ENCODE data around the gene PKP3. TPM values are rescaled to one million over a fixed set of nuclear protein-coding genes. Genes with fewer than 3 reads are reported as not detected.
A peak's percentile ranks its signal among the peaks of the same experiment; 100 is the strongest.

The PKP3 gene
- total and polyA plus RNA-seq, 12 donors = 0.13 to 3.0 (median 0.72) TPM

DNA sequence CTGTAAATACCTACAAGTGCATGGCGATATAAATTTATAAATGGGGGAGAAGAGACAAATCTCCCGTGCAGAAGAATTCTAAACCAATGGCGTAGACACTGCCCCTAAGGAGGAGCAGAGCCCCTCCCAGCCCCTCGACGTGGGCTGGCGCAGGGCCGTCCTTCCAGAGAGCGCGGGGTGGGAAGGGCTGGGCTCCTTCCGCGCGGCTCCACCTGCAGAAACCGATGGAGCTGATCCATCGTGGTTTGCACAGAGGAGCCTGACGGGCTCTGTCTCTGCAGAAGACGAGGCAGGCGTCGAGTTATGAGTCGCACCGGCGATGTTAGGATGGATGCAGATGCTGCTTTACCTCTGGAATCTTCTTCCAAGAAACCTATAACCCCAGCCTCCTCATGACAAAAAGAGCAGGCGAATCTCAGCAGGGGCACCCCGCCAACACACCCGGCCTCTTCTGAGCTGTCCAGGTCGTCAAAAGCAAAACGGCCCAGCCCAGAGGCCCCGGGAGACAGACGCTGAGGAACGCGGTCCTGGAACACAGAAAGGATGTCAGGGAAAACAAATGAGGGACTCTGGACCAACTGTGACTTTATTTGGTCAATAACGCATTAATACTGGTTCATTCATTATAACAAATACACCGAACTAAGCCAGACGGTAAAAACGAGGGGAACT lies 35.7 kb upstream of the PKP3 start:
- H3K27ac ChIP-seq = no peak overlapping the region
- ATAC-seq = no peak

DNA sequence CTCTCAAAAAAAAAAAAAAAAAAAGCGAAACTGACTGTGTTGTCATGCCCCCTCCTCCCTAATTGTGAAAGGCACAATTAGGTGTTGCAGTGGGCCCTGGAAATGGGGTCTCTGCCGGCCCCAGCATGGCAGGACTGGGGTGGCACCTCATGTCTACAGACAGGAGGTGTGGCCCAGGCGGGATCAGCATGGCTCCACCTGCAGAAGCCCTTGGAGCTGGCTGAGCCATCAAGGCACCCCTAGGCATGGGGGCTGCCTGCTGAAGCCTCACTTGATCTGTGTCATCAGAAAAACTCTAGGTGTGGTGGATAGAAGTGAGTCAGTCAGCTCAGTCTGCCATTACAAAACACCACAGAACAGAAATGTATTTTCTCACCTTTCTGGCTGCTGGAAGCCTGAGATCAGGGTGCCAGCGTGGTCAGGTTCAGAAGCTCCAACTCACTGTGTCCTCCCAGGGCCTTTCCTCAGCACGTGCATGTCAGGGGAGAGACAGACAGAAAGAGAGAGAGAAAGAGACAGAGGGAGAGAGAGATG lies 34.8 kb upstream of the PKP3 start:
- H3K4me1 ChIP-seq = peaks cover 5 to 19% (median 14%) of the 10 kb centered on the region in 9 donors
- intact Hi-C loops (cut with DNase I) = loop anchor here in 8 of 10 donors (5.0 to 10.0 kb wide), 8 partner anchors 52 to 162 kb away; partner anchors contain the start of genes BET1L (in 4 of the 8), RIC8A (in 4 of the 8) and IFITM2 (in 2 of the 8)

More for the DNA sequence above, 35.7 kb upstream of the PKP3 start:
- DNase-seq = no peak
- H3K4me3 ChIP-seq = no peak overlapping the region
- H3K27me3 ChIP-seq = no peaks in the 10 kb centered on the region
- intact Hi-C loops (cut with DNase I) = loop anchor here in 8 of 10 donors (5.0 to 10.0 kb wide), 8 partner anchors 51 to 161 kb away; partner anchors contain the start of genes BET1L (in 4 of the 8), RIC8A (in 4 of the 8) and IFITM2 (in 2 of the 8)
- TF ChIP-seq, protein P1, sequence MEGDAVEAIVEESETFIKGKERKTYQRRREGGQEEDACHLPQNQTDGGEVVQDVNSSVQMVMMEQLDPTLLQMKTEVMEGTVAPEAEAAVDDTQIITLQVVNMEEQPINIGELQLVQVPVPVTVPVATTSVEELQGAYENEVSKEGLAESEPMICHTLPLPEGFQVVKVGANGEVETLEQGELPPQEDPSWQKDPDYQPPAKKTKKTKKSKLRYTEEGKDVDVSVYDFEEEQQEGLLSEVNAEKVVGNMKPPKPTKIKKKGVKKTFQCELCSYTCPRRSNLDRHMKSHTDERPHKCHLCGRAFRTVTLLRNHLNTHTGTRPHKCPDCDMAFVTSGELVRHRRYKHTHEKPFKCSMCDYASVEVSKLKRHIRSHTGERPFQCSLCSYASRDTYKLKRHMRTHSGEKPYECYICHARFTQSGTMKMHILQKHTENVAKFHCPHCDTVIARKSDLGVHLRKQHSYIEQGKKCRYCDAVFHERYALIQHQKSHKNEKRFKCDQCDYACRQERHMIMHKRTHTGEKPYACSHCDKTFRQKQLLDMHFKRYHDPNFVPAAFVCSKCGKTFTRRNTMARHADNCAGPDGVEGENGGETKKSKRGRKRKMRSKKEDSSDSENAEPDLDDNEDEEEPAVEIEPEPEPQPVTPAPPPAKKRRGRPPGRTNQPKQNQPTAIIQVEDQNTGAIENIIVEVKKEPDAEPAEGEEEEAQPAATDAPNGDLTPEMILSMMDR (IDR thresholded peaks at IDR 0.05) = no peak
- H3K4me1 ChIP-seq = peaks cover 5 to 29% (median 24%) of the 10 kb centered on the region in 9 donors
- H3K9me3 ChIP-seq = peaks cover 0 to 16% (median 0%) of the 10 kb centered on the region in 11 donors
- 58 to 68% methylated on average over 34 of the region's 34 CpGs for whole genome bisulfite sequencing, 2 donors
- H3K36me3 ChIP-seq = no peaks in the 10 kb centered on the region

DNA sequence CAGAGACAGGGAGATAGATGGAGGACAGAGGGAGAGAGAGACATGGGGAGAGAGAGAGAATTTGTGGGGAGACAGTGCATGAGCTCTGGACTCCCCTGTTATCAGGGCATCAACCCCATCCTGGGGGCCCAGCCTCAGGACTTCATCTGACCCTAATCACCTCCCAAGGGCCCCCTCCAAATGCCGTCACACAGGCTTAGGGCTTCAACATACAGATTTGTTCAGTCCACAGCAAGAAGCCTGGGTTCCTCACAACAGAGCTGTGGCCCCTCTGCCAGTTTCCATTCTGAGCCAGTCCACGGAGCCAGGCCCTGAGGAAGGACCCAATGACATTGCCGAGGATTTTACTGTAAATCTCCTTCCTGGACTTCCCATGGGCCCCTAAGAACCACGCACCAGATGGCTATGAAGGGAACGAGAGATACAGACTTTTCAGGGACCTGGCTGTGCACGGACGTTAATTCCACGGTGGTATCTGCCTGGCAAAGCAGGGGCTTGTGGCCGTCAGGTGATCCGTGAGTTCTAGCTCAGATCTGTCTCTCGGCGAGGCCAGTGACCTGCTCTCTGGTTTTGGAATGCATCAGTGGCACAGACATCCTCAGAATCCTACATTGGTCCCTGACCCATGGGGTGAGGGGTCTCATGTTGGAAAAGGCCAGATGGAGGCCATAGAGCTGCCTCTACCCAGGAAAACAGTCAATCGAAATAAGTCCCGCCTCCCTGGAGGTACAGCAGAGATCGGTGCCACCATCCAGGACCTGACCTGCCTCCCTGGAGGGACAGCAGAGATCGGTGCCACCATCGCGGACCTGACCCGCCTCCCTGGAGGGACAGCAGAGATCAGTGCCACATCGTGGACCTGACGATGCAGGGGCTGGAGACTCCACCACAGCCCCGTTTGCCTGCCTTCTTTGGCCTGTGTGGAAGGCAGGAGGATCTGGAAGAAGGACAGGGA lies 33.4 kb upstream of the PKP3 start:
- DNase-seq (no peak), ATAC-seq (peak in 2 of 8 donors; percentile 21 to 57)
- no peak overlapping the region for H3K27ac ChIP-seq
- no peak overlapping the region for H3K4me3 ChIP-seq
- H3K9me3 ChIP-seq = peaks cover 0 to 16% (median 0%) of the 10 kb centered on the region in 11 donors
- 84 to 92% methylated on average over 22 of the region's 22 CpGs for WGBS, 2 donors
- intact Hi-C loops (cut with DNase I) = loop anchor here in 3 of 10 donors (10.0 kb wide), 2 partner anchors 84 to 106 kb away; partner anchors contain the start of gene ANO9 (in 1 of the 3)
- TF ChIP-seq, protein P1 (IDR thresholded peaks at IDR 0.05) = no peak
- peaks cover 0 to 5% (median 2%) of the 10 kb centered on the region in 9 donors for H3K4me1 ChIP-seq
- H3K36me3 ChIP-seq = no peaks in the 10 kb centered on the region
- H3K27me3 ChIP-seq = peaks cover 8 to 19% (median 16%) of the 10 kb centered on the region in 7 donors

More for the DNA sequence above, 34.8 kb upstream of the PKP3 start:
- Histone ChIP-seq H3K27ac (no peak overlapping the region), H3K4me3 (no peak overlapping the region), H3K27me3 (peaks cover 2 to 5% (median 4%) of the 10 kb centered on the region in 7 donors), H3K36me3 (no peaks in the 10 kb centered on the region), H3K9me3 (peaks cover 0 to 16% (median 0%) of the 10 kb centered on the region in 11 donors)
- TF ChIP-seq, protein P1 (IDR thresholded peaks at IDR 0.05) = no peak
- DNase-seq (no peak), ATAC-seq (no peak)
- 77 to 79% methylated on average over 5 of the region's 5 CpGs for WGBS, 2 donors

All from heart right ventricle (tissue), 16 donors.